ENCODE data around the gene CHMP4A.

CHMP4A gene

GRCh38 chr14:24160850-24161804, 52.2 kb downstream of the CHMP4A start, which contains the start of gene IRF9:
TSS of gene IRF9 (plus strand) at chr14:24161265. CDS start at chr14:24162145, 880 bp downstream.
- intact Hi-C loops (cut with DNase I): loop anchor here (1.0 to 2.0 kb wide), 3 partner anchors 14 to 47 kb away; partner anchors contain the start of genes DCAF11, IPO4, NRL and PSME2
- peak; percentile 92 to 99 (median 97) for DNase-seq

GRCh38 chr14:24160499-24160849, 52.8 kb downstream of the CHMP4A start:
- intact Hi-C loops (cut with DNase I): loop anchor here (2.0 kb wide), 2 partner anchors 14 to 28 kb away; partner anchors contain the start of genes IPO4, PSME2 and RNF31
- peak in 3 of 10 donors; percentile 43 to 62 (median 61) for DNase-seq

GRCh38 chr14:24159777-24160498, 53.4 kb downstream of the CHMP4A start:
- intact Hi-C loops (cut with DNase I): loop anchor here (2.0 kb wide), 2 partner anchors 13 to 29 kb away; partner anchors contain the start of genes IPO4, PSME2 and RNF31
- peak in 3 of 10 donors; percentile 25 to 63 (median 49) for DNase-seq

Data from posterior cingulate gyrus (tissue), 11 donors.